K562 (cell line): Measurements from ENCODE around the gene SRGAP3. TPM values are rescaled to one million over a fixed set of nuclear protein-coding genes. Genes with fewer than 3 reads are reported as not detected.

Source experiments
- ARNT ChIP-seq, 2 experiments: fragments of 450-650 bp; IDR thresholded peaks; 2 replicates each; pipeline ENCODE4 v1.6.1; 2016; ENCODE audit warnings: mild to moderate bottlenecking in 1 of 2
- FOS ChIP-seq: IDR thresholded peaks from 3 replicates; pipeline ENCODE4 v1.6.1; 2011; ENCODE audit not compliant: insufficient read length; ENCODE audit errors: extremely low read depth
- MED1 ChIP-seq: sonication (generic); formaldehyde crosslinking; IDR thresholded peaks from 2 replicates; pipeline ENCODE4 v1.8.1; 2023; ENCODE audit warnings: missing genetic modification reagents, borderline replicate concordance
- MTA2 ChIP-seq: fragments of 450-650 bp; IDR thresholded peaks from 2 replicates; pipeline ENCODE4 v1.6.1; 2016; ENCODE audit warnings: low read depth
- NBN ChIP-seq: fragments of 450-650 bp; IDR thresholded peaks from 2 replicates; pipeline ENCODE4 v1.6.1; 2016; ENCODE audit warnings: low read depth, mild to moderate bottlenecking
- SIRT6 ChIP-seq: IDR thresholded peaks from one replicate; pipeline ENCODE4 v1.6.1; 2012; ENCODE audit warnings: low read depth, mild to moderate bottlenecking, control low read depth, inconsistent platforms, low read length, moderate library complexity
- ZNF197 ChIP-seq: fragments of 200-800 bp; sonication (Bioruptor generic); IDR thresholded peaks from 2 replicates; pipeline ENCODE4 v1.6.1; 2016; ENCODE audit warnings: low read depth, missing genetic modification characterization, missing compliant biosample characterization
- ZNF586 ChIP-seq: fragments of 450-650 bp; formaldehyde crosslinking; conservative IDR thresholded peaks from 2 replicates; pipeline ENCODE4 v1.4.0; 2020; ENCODE audit warnings: mild to moderate bottlenecking, moderate library complexity
- ZNF699 ChIP-seq: fragments of 250-450 bp; sonication (Bioruptor Pico); IDR thresholded peaks from 2 replicates; pipeline ENCODE4 v1.8.0; 2021; ENCODE audit warnings: mild to moderate bottlenecking, moderate library complexity; ENCODE audit not compliant: insufficient replicate concordance
- polyA plus RNA-seq, 8 experiments: library from polyadenylated mRNA; depleted of rRNA in 4 of 8; stranded (reverse) in 5 of 8; unstranded in 3 of 8; fragments of >200 nt; fragmentation: Nextera tagmentation in 2 of 8; fragmentation: Illumina TruSeq in 1 of 8; extraction: Ambion mirVana in 2 of 8; extraction: Trizol in 1 of 8; gene quantifications; 2 replicates each; pipeline versions ENCODE4 v1.2.1 to v1.2.3, GENCODE V29; 2011 to 2014; ENCODE audit warnings: inconsistent platforms in 1 of 8, missing spikeins in 1 of 8
- total RNA-seq, 7 experiments: library from RNA; depleted of rRNA in 6 of 7; stranded (reverse); fragments of >200 nt in 6 of 7; fragmentation: Illumina TruSeq in 2 of 7; extraction: Trizol in 2 of 7; gene quantifications; 2 replicates each; pipeline versions ENCODE4 v1.2.1 to v1.2.3, GENCODE V29; 2011 to 2021; ENCODE audit warnings: low replicate concordance in 1 of 7
- TF ChIP-seq, protein P1 (sequence below), 2 experiments: fragments of 450-650 bp; IDR thresholded peaks; 2 replicates each; pipeline ENCODE4 v1.6.1; 2016; ENCODE audit warnings: mild to moderate bottlenecking in 2 of 2, borderline replicate concordance in 1 of 2, low read depth in 1 of 2, moderate library complexity in 1 of 2
- TF ChIP-seq, protein P2 (sequence below): sonication (generic); formaldehyde crosslinking; IDR thresholded peaks from 2 replicates; pipeline ENCODE4 v1.8.1; 2023; ENCODE audit warnings: mild to moderate bottlenecking, missing genetic modification reagents, moderate library complexity
- TF ChIP-seq, protein P3 (sequence below): fragments of 450-650 bp; formaldehyde crosslinking; IDR thresholded peaks from 2 replicates; pipeline ENCODE4 v1.4.0; 2020; ENCODE audit warnings: mild to moderate bottlenecking, mixed read lengths
- TF ChIP-seq, protein P4 (sequence below): fragments of 150-350 bp; conservative IDR thresholded peaks from 2 replicates; pipeline ENCODE4 v1.6.1; 2014; ENCODE audit warnings: low read length

The SRGAP3 gene
- total and polyA plus RNA-seq, 9 of the 15 experiments (the other 6 are each of a cell fraction or from before 2014, with no cell fraction given) = 0.11 to 0.85 (median 0.35) TPM; not detected in 2

DNA sequence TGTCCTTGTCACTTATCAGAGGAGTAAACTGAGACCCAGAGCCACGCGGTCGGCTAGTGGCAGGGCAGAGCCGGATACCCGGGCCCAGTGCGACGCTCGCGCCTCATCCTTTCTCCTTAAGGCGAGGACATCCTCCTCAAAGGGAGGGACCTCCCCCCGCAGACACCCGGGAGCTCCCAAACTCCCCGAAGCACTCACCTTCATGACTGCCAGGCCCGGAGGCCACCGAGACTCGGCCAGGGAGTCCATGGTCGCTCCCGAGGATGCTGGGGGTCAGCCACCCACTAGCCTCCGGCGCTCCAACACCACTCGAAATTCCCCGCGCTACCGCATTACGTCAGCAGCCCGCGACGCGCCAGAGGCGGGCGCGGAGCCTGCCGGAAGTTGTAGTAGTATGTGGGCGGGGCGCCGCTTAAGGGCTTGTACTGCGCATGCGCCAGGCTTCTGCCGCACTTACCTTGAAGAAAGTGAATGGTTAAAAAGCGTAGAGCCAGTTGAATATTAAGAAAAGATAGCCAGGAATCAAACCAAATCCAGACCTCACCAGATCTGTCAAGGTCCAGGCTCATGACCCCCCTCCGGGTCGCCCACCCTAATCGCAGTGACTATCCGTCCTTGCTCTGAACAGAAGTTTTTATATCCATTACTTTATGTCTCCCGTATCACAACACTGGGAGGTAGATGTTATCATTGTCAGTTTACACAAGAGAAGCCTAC is 286.2 kb downstream of the SRGAP3 start, which contains the start of gene RAD18 (continued):
- TF ChIP-seq, protein P1, sequence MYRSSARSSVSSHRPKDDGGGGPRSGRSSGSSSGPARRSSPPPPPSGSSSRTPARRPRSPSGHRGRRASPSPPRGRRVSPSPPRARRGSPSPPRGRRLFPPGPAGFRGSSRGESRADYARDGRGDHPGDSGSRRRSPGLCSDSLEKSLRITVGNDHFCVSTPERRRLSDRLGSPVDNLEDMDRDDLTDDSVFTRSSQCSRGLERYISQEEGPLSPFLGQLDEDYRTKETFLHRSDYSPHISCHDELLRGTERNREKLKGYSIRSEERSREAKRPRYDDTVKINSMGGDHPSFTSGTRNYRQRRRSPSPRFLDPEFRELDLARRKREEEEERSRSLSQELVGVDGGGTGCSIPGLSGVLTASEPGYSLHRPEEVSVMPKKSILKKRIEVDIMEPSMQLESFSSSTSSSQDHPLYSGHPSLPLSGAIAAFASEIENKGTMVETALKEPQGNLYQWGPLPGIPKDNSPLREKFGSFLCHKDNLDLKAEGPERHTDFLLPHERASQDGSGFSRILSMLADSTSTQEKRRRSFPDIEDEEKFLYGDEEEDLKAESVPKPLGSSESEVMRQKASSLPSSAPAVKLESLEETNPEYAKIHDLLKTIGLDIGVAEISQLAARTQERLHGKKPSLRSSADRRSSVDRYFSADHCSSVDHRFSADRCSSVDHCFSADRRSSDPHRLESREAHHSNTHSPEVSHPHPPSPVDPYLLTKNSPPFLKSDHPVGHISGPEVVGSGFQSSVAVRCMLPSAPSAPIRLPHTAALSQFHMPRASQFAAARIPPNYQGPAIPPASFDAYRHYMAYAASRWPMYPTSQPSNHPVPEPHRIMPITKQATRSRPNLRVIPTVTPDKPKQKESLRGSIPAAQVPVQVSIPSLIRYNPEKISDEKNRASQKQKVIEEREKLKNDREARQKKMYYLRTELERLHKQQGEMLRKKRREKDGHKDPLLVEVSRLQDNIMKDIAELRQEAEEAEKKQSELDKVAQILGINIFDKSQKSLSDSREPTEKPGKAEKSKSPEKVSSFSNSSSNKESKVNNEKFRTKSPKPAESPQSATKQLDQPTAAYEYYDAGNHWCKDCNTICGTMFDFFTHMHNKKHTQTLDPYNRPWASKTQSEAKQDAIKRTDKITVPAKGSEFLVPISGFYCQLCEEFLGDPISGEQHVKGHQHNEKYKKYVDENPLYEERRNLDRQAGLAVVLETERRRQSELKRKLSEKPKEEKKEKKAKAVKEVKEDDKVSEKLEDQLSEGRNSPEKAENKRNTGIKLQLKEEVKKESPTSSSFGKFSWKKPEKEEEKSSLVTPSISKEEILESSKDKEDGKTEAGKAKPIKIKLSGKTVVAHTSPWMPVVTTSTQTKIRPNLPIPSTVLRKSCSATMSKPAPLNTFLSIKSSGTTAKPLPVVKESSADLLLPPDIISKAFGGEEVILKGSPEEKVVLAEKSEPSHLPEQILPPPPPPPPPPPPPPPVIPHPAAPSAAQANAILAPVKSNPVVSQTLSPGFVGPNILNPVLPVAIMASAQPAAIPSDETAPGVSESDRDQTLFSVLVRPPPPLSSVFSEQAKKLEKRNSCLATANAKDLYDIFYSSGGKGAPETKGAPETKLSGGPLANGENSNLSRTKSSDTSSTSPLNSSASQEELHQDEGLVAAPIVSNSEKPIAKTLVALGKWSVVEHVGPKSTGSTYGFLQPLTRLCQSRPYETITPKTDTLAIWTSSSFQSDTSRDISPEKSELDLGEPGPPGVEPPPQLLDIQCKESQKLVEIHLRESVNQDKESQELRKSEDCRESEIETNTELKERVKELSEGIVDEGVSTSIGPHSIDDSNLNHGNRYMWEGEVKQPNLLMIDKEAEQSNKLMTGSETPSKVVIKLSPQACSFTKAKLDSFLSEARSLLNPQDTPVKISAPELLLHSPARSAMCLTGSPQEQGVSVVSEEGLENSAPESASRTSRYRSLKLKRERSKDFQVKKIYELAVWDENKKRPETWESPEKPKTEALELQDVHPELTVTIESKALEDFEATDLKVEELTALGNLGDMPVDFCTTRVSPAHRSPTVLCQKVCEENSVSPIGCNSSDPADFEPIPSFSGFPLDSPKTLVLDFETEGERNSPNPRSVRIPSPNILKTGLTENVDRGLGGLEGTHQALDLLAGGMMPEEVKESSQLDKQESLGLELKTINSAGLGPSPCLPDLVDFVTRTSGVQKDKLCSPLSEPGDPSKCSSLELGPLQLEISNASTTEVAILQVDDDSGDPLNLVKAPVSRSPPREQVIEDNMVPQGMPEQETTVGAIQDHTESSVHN (IDR thresholded peaks at IDR 0.05; ENCODE audit: borderline replicate concordance in 1 of 2, low read depth in 1 of 2) = no peak
- no peak for TF ChIP-seq NBN
- no peak for TF ChIP-seq ARNT (IDR thresholded peaks at IDR 0.05)
- no peak for TF ChIP-seq MTA2
- TF ChIP-seq, protein P2, sequence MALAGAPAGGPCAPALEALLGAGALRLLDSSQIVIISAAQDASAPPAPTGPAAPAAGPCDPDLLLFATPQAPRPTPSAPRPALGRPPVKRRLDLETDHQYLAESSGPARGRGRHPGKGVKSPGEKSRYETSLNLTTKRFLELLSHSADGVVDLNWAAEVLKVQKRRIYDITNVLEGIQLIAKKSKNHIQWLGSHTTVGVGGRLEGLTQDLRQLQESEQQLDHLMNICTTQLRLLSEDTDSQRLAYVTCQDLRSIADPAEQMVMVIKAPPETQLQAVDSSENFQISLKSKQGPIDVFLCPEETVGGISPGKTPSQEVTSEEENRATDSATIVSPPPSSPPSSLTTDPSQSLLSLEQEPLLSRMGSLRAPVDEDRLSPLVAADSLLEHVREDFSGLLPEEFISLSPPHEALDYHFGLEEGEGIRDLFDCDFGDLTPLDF (CRISPR knock-in tag) = peak; percentile 90
- TF ChIP-seq, protein P3, sequence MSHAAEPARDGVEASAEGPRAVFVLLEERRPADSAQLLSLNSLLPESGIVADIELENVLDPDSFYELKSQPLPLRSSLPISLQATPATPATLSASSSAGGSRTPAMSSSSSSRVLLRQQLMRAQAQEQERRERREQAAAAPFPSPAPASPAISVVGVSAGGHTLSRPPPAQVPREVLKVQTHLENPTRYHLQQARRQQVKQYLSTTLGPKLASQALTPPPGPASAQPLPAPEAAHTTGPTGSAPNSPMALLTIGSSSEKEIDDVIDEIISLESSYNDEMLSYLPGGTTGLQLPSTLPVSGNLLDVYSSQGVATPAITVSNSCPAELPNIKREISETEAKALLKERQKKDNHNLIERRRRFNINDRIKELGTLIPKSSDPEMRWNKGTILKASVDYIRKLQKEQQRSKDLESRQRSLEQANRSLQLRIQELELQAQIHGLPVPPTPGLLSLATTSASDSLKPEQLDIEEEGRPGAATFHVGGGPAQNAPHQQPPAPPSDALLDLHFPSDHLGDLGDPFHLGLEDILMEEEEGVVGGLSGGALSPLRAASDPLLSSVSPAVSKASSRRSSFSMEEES (CRISPR knock-in tag) = no peak
- TF ChIP-seq, protein P4, sequence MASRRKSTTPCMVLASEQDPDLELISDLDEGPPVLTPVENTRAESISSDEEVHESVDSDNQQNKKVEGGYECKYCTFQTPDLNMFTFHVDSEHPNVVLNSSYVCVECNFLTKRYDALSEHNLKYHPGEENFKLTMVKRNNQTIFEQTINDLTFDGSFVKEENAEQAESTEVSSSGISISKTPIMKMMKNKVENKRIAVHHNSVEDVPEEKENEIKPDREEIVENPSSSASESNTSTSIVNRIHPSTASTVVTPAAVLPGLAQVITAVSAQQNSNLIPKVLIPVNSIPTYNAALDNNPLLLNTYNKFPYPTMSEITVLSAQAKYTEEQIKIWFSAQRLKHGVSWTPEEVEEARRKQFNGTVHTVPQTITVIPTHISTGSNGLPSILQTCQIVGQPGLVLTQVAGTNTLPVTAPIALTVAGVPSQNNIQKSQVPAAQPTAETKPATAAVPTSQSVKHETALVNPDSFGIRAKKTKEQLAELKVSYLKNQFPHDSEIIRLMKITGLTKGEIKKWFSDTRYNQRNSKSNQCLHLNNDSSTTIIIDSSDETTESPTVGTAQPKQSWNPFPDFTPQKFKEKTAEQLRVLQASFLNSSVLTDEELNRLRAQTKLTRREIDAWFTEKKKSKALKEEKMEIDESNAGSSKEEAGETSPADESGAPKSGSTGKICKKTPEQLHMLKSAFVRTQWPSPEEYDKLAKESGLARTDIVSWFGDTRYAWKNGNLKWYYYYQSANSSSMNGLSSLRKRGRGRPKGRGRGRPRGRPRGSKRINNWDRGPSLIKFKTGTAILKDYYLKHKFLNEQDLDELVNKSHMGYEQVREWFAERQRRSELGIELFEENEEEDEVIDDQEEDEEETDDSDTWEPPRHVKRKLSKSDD = 0 out of 2 replicates have a peak, but pooled peaks have one; percentile 56
- no peak for TF ChIP-seq ZNF699 (CRISPR knock-in tag)
- no peak for TF ChIP-seq FOS
- no peak for TF ChIP-seq SIRT6
- no peak for TF ChIP-seq ZNF586 (CRISPR knock-in tag)
- no peak for TF ChIP-seq MED1
- 0 out of 2 replicates have a peak, but pooled peaks have one; percentile 28 for TF ChIP-seq ZNF197
